ENCODE results near the gene OR6K6.

Gene OR6K6

DNA sequence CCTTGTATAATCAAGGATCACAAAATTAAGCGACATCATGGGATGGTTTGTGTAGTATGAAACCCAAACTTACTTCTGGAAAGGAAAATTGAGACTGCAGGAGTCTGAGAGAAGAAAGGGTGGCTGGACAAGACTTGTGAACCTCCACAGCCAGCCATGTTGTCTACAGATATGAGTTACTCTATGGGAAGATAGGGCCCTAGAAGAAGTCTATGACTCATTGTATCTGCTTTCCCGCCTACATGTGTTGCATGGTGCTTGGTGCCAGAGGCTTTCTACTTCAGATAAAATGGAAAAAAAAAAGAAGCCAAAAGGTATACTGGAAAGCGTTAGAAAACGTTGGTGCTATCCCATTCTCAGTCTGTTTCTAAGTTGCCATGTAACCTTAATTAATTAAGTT is 45.2 kb downstream of the OR6K6 start:
- DNase-seq (ENCODE audit: low read depth) = no peak
- TF ChIP-seq, protein P1, sequence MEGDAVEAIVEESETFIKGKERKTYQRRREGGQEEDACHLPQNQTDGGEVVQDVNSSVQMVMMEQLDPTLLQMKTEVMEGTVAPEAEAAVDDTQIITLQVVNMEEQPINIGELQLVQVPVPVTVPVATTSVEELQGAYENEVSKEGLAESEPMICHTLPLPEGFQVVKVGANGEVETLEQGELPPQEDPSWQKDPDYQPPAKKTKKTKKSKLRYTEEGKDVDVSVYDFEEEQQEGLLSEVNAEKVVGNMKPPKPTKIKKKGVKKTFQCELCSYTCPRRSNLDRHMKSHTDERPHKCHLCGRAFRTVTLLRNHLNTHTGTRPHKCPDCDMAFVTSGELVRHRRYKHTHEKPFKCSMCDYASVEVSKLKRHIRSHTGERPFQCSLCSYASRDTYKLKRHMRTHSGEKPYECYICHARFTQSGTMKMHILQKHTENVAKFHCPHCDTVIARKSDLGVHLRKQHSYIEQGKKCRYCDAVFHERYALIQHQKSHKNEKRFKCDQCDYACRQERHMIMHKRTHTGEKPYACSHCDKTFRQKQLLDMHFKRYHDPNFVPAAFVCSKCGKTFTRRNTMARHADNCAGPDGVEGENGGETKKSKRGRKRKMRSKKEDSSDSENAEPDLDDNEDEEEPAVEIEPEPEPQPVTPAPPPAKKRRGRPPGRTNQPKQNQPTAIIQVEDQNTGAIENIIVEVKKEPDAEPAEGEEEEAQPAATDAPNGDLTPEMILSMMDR (conservative IDR thresholded peaks at IDR 0.05; ENCODE audit: low read depth, low read length) = no peak
- no peak overlapping the region for H3K4me3 ChIP-seq (ENCODE audit: low read depth, low read length)

DNA sequence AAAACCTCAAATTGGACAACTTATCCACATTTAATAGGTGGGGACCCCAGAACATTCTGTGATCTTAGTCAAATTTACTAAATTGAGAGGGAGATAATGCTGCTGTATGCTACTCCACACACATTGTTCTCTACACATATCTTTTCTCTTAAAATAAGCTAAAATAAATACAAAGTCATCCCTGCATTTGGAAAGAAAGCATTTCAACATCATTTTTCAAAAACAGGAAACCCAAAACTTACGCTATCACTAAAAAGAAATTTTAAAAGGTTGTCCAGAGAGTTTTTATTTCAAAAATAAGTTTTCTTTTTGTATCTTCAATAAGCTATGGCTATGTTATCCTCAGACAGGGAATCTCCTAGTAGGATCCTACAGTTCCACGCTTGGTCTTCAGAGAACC is 46.0 kb downstream of the OR6K6 start:
- DNase-seq (ENCODE audit: low read depth) = no peak
- TF ChIP-seq, protein P1 (conservative IDR thresholded peaks at IDR 0.05; ENCODE audit: low read depth, low read length) = no peak
- H3K4me3 ChIP-seq (ENCODE audit: low read depth, low read length) = no peak overlapping the region

DNA sequence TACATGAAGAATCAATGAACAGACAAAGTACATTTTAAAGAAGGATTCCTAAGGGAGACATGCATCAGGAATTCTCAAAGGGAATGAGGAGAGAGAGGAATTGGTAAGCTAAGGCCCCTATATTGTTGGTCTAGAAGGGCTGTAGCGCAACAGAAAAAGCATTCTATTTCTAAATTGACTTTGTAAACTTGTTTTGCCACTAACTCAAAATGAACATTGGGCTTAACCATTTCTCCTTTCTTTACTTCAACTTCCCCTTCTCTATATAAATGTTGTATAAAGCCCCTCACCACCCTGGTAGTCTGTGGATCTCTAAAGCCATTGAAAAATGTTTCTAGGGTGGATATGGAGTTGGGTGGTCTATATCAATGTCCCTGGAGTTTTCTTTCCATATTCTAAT is 46.9 kb downstream of the OR6K6 start:
- DNase-seq (ENCODE audit: low read depth) = no peak
- TF ChIP-seq, protein P1 (conservative IDR thresholded peaks at IDR 0.05; ENCODE audit: low read depth, low read length) = no peak

DNA sequence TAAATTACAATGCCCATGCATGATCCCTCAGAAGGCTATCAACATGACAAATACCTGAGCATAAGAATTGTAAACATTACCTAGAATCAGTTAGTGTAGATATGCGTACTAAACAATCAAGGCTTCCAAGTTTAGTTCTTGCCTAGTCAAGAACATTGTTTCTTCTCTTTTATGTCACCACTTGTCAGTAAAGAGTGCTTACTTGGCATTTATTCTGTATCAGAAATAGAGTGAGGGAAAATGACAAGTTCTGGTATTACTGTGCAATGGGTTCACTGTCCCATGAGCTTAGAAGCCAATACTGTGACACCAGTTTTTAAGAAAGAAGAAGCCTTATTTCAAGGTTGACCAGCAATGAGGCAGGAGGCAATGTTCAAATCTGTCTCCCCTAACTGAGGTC is 49.2 kb downstream of the OR6K6 start:
- TF ChIP-seq, protein P1 (conservative IDR thresholded peaks at IDR 0.05; ENCODE audit: low read depth, low read length) = no peak
- DNase-seq (ENCODE audit: low read depth) = no peak

More for the DNA sequence above, 46.9 kb downstream of the OR6K6 start:
- no peak overlapping the region for H3K4me3 ChIP-seq (ENCODE audit: low read depth, low read length)

More for the DNA sequence above, 49.2 kb downstream of the OR6K6 start:
- no peak overlapping the region for H3K4me3 ChIP-seq (ENCODE audit: low read depth, low read length)
